HAP-1 (cell line): ENCODE data around the gene ASPSCR1.
A peak's percentile ranks its signal among the peaks of the same experiment; 100 is the strongest.

ENCODE experiments used
- DNase-seq, 2 experiments: peaks; one replicate each; pipeline ENCODE4 v3.0.0-alpha.2; 2016 to 2020; ENCODE audit warnings: low spot score in 2 of 2
- H3K27me3 ChIP-seq: fragments of 250-450 bp; sonication (Bioruptor Pico); 2 replicates; pipeline ENCODE4 v1.5.1; 2020; ENCODE audit warnings: low read depth, mild to moderate bottlenecking, moderate library complexity
- H3K36me3 ChIP-seq: fragments of 250-450 bp; sonication (Bioruptor Pico); replicated peaks from 2 replicates; pipeline ENCODE4 v1.5.1; 2020; ENCODE audit warnings: mild to moderate bottlenecking
- H3K4me1 ChIP-seq: fragments of 250-450 bp; sonication (Bioruptor Pico); 2 replicates; pipeline ENCODE4 v1.5.1; 2020; ENCODE audit warnings: mild to moderate bottlenecking
- H3K4me3 ChIP-seq: fragments of 250-450 bp; sonication (Bioruptor Pico); 2 replicates; pipeline ENCODE4 v1.5.1; 2020; ENCODE audit warnings: mild to moderate bottlenecking, moderate library complexity
- H3K9me3 ChIP-seq: fragments of 250-450 bp; sonication (Bioruptor Pico); 2 replicates; pipeline ENCODE4 v1.5.1; 2020; ENCODE audit warnings: mild to moderate bottlenecking, moderate library complexity
- in situ Hi-C: fragments of 300-500 bp; cut with MboI; formaldehyde crosslinking; loops from 3 replicates; pipeline ENCODE4 v1.14.3; 2020; ENCODE audit warnings: low sequenced_read_pairs, inconsistent platforms, mixed read lengths

Gene ASPSCR1

DNA sequence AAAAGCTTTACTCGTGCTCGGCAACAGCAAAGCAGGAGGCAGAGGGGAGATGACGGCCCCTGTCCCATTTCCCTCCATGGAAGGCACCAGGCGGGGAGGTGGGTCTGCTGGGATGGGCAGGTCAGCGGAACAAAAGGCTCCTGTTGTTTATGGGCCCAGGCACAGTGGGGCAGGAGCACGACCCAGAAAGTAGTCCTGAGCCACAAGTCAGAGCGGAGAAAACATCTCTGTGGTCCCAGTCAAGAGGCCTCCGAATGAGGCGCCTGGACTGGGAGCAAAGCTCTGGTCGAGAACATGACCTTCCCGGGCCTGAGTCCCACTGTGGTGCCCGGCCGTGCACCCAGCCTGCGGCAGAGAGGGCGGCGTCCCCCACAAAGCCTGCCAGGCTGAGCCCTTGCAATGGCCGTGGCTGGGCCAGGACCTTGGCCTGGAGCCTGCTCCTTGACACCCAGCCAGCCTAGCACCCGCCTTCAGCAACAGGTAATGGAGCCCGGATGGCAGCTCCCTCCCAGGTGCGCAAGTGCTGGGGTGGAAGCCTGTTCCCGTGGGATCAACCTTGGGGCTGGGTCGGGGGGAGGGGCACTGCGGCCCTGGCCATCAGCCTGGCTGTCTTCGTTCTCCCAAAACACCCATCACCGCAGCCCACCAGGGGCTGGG is 70.6 kb downstream of the ASPSCR1 start:
- H3K27me3 ChIP-seq, result no peaks in the 10 kb centered on the region
- DNase-seq, result no peak
- in situ Hi-C loops, result no loop called here
- H3K4me3 ChIP-seq, result no peak overlapping the region
- peaks cover 3% of the 10 kb centered on the region; the same call in 1 of the 2 replicates for H3K4me1 ChIP-seq
- no peaks in the 10 kb centered on the region for H3K9me3 ChIP-seq
- H3K36me3 ChIP-seq, result peaks cover 7% of the 10 kb centered on the region

DNA sequence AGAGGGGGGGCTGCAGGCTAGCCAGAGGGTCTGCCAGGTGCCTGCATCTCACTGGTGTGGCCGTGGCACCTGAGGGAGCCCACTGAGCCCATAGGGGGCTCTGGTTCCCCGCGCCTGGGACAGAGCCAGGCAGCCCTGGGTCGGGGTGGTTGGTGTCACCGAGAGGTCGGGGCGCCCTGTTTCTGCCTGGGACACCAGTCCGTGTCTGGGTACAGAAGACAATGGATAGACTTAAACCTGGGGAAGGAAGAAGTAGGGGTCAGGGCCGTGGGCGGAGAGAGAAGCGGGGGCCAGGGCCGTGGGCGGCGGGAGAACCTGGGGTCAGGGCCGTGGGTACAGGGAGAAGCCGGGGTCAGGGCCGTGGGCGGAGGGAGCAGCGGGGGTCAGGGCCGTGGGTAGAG is 71.1 kb downstream of the ASPSCR1 start:
- DNase-seq, result no peak
- in situ Hi-C loops, result no loop called here
- no peaks in the 10 kb centered on the region for H3K9me3 ChIP-seq
- peaks cover 11% of the 10 kb centered on the region for H3K36me3 ChIP-seq
- H3K4me1 ChIP-seq, result peaks cover 3% of the 10 kb centered on the region; the same call in 1 of the 2 replicates
- no peaks in the 10 kb centered on the region for H3K27me3 ChIP-seq
- H3K4me3 ChIP-seq, result no peak overlapping the region

- H3K27me3 ChIP-seq, result no peaks in the 10 kb centered on the region
- no peaks in the 10 kb centered on the region for H3K9me3 ChIP-seq
- in situ Hi-C loops, result no loop called here
- peaks cover 16% of the 10 kb centered on the region for H3K36me3 ChIP-seq
- H3K4me1 ChIP-seq, result peaks cover 3% of the 10 kb centered on the region; the same call in 1 of the 2 replicates
- no peak for DNase-seq
- no peak overlapping the region for H3K4me3 ChIP-seq
Measured at GRCh38 chr17:82049106-82049505, 71.7 kb downstream of the ASPSCR1 start.

- Histone ChIP-seq H3K27me3 (no peaks in the 10 kb centered on the region), H3K36me3 (peaks cover 21% of the 10 kb centered on the region), H3K4me3 (no peak overlapping the region), H3K4me1 (peaks cover 3% of the 10 kb centered on the region; the same call in 1 of the 2 replicates), H3K9me3 (no peaks in the 10 kb centered on the region)
- no peak for DNase-seq
- in situ Hi-C loops, result no loop called here
Measured at GRCh38 chr17:82049521-82049971, 72.1 kb downstream of the ASPSCR1 start.

DNA sequence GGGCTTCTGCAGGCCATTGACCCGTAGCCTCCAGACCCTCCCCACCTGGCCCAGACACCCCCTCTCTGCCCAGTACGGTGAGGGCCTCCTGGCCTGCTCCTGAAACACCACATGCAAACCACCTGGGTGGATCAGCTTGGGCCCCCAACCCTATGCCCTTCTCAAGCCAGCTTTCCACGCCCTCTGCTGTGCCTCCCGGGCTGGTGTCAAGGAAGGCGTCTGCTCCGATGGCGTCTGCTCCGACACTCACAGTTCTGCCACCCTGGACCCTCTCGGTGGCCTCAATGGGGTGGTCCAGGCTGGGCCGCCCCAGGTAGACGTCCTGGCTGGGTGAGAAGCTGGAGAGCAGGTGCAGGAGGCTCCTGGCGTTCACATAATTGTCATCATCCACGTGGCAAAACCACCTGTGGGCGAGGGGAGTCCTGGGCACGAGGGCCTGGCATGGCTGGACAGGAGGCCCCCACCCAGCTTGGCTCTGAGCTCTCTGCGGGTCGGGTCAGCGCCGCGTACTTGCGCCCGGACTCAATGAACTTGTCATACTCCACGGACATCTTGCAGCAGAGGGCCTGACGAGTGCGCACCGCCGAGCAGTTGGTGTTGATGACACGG is 72.8 kb downstream of the ASPSCR1 start:
- Histone ChIP-seq H3K9me3 (no peaks in the 10 kb centered on the region), H3K4me3 (peak overlapping the region; percentile 71), H3K4me1 (peaks cover 3% of the 10 kb centered on the region; the same call in 1 of the 2 replicates), H3K27me3 (no peaks in the 10 kb centered on the region), H3K36me3 (peaks cover 28% of the 10 kb centered on the region)
- in situ Hi-C loops, result no loop called here
- no peak for DNase-seq

DNA sequence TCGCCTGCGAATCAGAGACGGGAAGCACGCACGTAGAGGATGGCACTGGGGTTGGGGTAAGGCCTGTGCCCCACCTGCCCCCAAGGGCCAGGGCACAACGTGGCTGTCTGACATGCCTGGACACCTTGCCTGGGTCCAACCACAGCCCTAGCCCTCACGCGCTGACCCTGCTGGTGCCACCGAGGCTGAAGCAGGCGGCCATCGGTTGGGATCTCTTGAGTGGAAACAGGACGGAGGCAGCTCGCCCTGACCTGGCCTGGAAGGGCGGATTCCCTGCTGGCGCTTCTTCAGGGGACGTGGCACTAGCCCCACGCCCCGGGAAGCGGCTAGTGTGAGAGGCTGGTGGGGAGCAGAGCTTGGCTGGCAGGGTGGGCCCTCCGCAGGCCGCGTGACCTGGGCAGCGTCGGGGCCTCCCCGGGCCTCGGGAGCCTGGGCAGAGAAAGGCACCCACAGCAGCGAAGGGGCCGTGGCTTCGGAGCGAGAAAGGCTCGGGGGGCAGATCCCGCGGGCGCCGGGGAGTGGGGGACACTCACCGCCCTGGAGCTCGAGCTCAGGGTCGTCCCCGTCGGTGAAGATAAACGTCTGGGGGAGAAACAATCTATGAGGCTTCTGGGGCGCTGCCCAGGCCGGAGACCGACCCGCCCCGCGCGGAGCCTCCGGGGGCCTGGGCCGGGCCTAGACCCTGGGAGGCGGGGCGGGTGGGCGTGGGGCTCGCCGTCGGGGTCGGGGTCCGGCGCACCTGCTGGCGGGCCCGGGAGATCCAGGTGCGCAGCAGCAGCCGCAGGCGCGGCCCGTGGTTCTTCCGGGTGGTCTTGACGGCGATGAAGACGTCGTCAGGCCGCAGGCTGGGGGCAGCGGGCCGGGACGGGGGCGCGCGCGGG is 73.6 kb downstream of the ASPSCR1 start:
- no peaks in the 10 kb centered on the region for H3K27me3 ChIP-seq
- peak overlapping the region; percentile 71 for H3K4me3 ChIP-seq
- H3K9me3 ChIP-seq, result no peaks in the 10 kb centered on the region
- in situ Hi-C loops, result no loop called here
- no peak for DNase-seq
- peaks cover 3% of the 10 kb centered on the region; the same call in 1 of the 2 replicates for H3K4me1 ChIP-seq
- peaks cover 32% of the 10 kb centered on the region for H3K36me3 ChIP-seq

GRCh38 chr17:82051776-82052637 is 74.6 kb downstream of the ASPSCR1 start, which contains the start of the genes GPS1 and RFNG:
TSS of gene GPS1 (plus strand) at chr17:82051898. CDS start at chr17:82051932, 34 bp downstream.
TSS of gene RFNG (minus strand) at chr17:82051811. CDS start at chr17:82051766, 45 bp downstream.
- no peaks in the 10 kb centered on the region for H3K27me3 ChIP-seq
- peak; percentile 62 to 86 for DNase-seq
- peak within 1 kb of the TSS; percentile 71 for H3K4me3 ChIP-seq
- no peaks in the 10 kb centered on the region for H3K9me3 ChIP-seq
- H3K36me3 ChIP-seq, result peaks cover 42% of the 10 kb centered on the region
- in situ Hi-C loops, result no loop called here
- H3K4me1 ChIP-seq, result peaks cover 3% of the 10 kb centered on the region; the same call in 1 of the 2 replicates

GRCh38 chr17:82052638-82053059 is 75.2 kb downstream of the ASPSCR1 start:
- in situ Hi-C loops, result no loop called here
- Histone ChIP-seq H3K4me1 (peaks cover 3% of the 10 kb centered on the region; the same call in 1 of the 2 replicates), H3K36me3 (peaks cover 48% of the 10 kb centered on the region), H3K4me3 (peak overlapping the region; percentile 71), H3K27me3 (no peaks in the 10 kb centered on the region), H3K9me3 (no peaks in the 10 kb centered on the region)
- DNase-seq, result no peak

DNA sequence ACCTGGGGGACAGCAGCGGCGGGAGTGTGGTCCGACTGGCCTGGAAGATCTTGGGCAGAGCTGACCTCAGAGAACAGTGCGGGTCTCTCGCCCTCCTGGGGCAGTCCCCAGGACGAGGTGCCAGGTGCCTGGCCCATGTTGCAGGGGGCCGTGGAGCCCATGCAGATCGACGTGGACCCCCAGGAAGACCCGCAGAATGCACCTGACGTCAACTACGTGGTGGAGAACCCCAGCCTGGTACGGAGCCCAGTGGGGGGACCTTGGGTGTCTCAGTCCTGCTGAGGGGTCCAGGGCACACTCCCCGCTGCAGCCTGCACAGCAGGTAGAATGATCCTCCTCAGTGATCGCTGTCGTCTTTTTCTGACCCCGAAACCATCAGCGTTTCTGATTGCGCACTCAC is 75.7 kb downstream of the ASPSCR1 start:
- peak overlapping the region; percentile 71 for H3K4me3 ChIP-seq
- H3K4me1 ChIP-seq, result peaks cover 3% of the 10 kb centered on the region; the same call in 1 of the 2 replicates
- in situ Hi-C loops, result no loop called here
- H3K9me3 ChIP-seq, result no peaks in the 10 kb centered on the region
- H3K27me3 ChIP-seq, result no peaks in the 10 kb centered on the region
- peaks cover 53% of the 10 kb centered on the region for H3K36me3 ChIP-seq
- no peak for DNase-seq

DNA sequence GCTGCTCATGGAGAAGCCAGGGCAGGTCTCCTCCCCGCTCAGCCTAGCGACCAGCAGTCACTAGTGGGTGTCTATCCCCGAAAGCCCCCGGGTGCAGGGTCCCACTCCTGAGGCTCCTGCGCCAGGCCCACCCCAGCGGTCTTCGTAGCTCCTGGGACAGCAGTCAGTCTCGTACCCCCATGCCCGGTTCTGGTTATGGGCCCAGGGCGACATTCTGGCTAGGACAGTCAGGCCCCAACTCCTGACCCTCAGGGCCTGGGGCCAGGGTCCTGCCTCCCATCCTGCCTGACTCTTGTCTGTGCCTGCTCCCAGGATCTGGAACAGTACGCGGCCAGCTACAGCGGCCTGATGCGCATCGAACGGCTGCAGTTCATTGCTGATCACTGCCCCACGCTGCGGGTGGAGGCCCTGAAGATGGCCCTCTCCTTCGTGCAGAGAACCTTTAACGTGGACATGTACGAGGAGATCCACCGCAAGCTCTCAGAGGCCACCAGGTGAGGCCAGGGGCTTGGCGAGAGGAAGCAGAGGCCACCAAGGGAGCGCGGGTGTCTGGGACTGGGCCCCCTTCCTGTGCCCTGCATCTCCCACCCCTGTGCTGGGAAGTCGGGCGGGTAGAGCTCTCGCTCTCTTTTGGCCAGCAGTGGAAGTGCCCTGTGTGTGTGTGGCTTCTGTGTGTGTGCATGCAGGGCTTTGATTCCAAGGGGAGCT is 76.3 kb downstream of the ASPSCR1 start:
- in situ Hi-C loops, result no loop called here
- H3K36me3 ChIP-seq, result peaks cover 59% of the 10 kb centered on the region

GRCh38 chr17:82054351-82055022 is 77.1 kb downstream of the ASPSCR1 start:
- H3K36me3 ChIP-seq, result peaks cover 62% of the 10 kb centered on the region
- no peak for DNase-seq
- H3K9me3 ChIP-seq, result no peaks in the 10 kb centered on the region
- no peak overlapping the region for H3K4me3 ChIP-seq
- H3K27me3 ChIP-seq, result no peaks in the 10 kb centered on the region
- H3K4me1 ChIP-seq, result peaks cover 3% of the 10 kb centered on the region; the same call in 1 of the 2 replicates
- in situ Hi-C loops, result no loop called here

More for the DNA sequence above, 76.3 kb downstream of the ASPSCR1 start:
- Histone ChIP-seq H3K27me3 (no peaks in the 10 kb centered on the region), H3K4me3 (peak overlapping the region; percentile 71; the same call in 1 of the 2 replicates), H3K4me1 (peaks cover 3% of the 10 kb centered on the region; the same call in 1 of the 2 replicates), H3K9me3 (no peaks in the 10 kb centered on the region)
- no peak for DNase-seq
